ENCODE data around the gene KCTD16.

DNA sequence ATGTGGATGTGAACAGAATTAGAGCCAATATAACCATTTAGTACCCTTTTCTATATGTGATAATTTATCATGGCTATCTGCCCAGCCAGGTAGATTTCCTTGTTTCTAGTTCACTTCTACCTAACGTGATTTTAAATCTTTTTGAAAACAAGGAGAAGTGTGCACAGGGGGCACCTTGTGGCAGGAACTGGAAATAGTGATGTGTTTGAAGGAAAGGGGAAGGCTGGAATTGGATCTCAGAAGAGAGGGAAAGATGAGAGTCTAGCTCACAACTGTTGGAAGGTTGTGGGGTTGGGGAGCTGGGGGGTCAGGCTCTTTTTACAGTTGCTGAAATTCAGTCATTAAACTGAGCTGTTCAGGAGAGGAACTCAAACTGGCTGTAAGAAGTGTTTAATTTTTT lies 219.5 kb downstream of the KCTD16 start:
- TF ChIP-seq BHLHE40 (IDR thresholded peaks at IDR 0.05; ENCODE audit: borderline replicate concordance) (no peak), LEF1 (IDR thresholded peaks at IDR 0.05; ENCODE audit: borderline replicate concordance) (no peak), PKNOX1 (IDR thresholded peaks at IDR 0.05) (no peak), FOXK2 (IDR thresholded peaks at IDR 0.05) (no peak), SP1 (IDR thresholded peaks at IDR 0.05) (no peak), ELF4 (IDR thresholded peaks at IDR 0.05) (no peak)
